ENCODE results near the gene GRAPL.
"Not testable (repeated sequence)": the region's sequence is repeated elsewhere in the genome, so short reads cannot be mapped to it uniquely, and the experiment has no call there.

GRCh38 chr17:19093684-19094438 lies 33.5 kb upstream of the GRAPL start:
- not testable (repeated sequence) for TF ChIP-seq CTCF, EP300, POLR2AphosphoS5 (IDR thresholded peaks at IDR 0.05)

Measured in esophagus muscularis mucosa (tissue), 4 donors.